Measurements from ENCODE around the gene HHATL.

The HHATL gene

DNA sequence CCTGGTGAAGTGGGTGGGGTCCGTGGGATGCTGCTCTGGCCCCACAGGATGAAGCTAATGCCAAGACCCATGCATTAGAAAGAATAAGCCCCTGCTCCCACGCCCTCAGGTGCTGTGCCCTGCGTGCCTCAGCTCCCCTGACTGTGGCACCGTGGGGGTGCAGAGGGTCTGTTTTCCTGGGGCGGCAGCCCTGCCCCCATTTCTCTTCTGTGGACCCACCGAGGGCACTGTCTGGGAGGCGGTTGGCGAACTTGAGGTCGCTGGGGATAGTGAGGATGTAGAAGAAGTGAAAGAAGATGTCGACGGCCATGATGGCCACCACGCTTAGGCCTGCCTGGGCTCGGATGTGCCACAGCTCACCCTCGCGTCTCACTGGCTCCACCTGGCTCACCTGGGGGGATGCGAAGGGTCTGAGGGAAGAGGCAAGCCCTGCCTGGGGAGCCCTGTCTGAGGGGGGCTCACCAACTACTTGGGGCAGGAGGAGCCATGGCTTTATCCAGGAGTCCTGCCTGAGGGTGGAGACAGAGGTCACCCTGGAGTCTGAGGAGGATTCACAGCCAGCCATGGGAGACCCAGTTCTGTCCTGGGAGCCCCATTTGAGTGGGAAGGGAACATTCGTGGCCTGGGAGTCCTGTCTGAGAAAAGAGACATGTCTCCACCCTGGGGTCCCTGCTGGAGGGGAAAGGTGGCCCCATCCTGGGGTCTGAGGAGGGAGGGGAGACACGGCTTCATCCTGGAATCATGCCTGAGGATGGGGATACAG lies 5.1 kb downstream of the HHATL start:
- DNase-seq, result no peak

GRCh38 chr3:42696356-42697288 lies 6.0 kb downstream of the HHATL start:
- no peak for DNase-seq

DNA sequence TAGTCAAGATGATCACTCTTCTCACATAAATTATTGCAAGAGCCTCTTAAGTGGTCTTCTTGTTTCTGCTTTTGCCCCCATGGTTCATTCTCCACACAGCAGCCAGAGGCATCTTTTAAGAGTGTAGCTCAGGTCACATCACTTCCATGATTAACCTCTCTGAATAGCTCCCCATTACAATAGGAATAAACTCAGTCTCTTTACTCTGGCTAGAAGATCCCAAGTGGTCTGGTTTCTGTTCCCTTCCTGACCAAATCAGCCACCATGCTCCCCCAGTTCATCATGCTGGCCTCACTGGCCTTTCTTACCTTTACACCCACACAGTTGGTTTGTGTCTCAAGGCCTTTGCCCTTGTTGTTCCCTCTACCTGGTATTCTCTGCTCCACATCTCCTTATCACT lies 8.2 kb downstream of the HHATL start:
- no peak for DNase-seq

- DNase-seq, result no peak
These were observed 9.1 kb downstream of the HHATL start for GRCh38 chr3:42693530-42693930.

DNA sequence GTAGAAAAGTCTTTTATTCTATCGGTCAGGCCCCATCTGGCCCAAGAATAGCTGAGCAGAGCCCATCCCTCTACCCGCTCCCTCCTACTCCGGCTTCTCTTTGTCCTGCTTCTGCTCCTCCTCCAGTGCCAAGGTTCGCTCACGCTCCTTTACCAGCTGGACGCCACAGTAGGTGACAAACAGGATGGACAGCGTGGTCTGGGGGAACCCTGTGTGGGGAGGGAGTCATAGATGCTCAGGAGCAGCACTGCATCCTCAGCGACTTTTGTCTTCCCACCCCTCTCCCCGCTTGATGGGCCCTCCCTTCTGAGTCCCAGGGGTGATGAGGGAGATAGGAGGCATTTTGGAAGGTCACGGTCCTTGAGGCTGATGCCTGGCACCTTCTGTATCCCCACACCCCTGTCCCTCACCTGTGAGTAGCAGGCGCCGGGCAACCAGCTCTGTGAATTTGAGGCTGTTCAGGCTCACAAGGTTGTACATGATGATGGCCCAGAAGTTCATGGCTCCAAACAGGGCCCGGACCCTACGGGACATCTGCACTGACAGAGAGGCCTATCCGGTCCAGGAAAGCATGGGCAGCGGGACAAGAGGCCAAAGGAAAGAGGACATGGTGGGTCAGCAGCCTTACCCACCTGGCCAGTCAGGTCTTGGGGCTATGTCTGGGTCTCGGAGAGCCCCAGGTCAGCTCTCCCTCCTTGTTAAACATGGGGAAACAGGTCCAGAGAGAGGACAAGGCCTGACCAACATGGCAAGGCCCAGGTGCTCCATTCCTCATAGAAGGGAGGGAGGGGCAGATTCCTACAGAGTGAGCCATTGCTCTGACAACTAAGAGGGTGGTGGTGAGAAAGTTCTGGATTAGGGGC lies 9.7 kb downstream of the HHATL start:
- DNase-seq, result no peak

- no peak for DNase-seq
These were observed 10.6 kb downstream of the HHATL start for GRCh38 chr3:42691816-42692666.

- DNase-seq, result no peak
These were observed 11.6 kb downstream of the HHATL start for GRCh38 chr3:42690766-42691680.

GRCh38 chr3:42690191-42690590 lies 12.4 kb downstream of the HHATL start:
- no peak for DNase-seq

DNA sequence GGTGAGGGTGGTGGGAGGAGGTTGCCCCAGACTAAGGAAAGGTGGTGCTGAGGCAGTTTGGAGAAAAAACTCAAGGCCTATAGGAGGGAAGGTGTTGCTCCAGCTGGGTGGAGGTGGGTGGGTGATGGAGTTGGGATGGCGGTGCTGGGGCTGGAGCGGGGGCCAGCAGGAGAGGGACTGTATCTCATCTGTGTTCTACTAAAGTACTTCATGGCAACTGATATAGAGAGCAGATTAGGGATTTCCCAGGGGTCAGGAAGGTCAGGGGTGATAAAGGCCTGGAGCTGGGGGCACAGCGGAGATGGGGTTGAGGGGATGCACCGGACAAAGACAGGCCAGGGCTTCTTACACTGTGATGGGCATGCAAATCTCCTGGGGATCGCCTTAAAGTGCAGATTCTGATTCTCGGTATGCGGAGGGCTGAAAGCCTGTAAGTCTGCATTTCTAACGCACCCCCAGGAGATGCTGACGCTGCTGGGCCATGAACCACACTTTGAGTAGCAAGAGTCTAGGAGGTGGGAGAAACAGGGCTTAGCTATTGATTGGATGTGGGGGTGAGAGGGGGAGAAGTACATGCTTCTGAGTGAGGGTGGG lies 13.1 kb downstream of the HHATL start:
- DNase-seq, result no peak

DNA sequence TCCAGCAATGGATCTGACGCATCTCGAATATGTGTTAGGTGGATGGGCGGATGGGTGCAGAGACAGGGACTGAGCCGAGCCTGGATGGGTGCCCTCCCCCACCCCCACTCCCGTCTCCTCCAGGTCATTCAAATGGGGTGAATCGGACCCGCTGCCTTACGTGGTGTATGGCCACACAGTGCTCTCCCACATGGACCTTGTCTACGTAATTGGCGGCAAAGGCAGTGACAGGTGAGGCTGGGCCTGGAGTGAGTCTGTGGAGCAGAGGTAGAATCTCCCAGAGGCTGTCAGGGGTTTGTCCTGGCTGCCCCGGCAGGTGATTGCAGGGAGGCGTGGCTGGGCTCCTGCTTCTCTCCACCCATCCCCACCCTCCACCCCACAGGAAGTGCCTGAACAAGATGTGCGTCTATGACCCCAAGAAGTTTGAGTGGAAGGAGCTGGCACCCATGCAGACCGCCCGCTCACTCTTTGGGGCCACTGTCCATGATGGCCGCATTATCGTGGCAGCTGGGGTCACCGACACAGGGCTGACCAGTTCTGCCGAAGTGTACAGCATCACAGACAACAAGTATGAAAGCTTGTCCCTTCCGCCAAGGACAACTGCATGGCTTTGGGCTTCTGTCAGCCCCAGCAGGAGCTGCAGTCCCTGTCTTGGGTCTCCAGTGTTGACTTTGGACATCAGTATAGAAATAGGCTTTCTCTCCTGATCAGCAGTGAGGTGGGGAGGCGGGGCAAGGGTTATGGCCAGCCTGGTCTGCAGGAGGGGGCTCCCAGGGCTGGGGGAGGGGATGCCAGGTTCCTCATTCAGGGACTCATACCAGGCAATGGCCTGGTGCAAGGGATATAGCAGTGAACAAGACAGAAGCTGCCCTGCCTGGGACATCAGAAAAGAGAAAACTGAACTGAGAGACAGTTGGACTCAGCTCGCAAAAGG lies 13.8 kb downstream of the HHATL start:
- DNase-seq, result no peak

- DNase-seq, result no peak
These were observed 14.6 kb downstream of the HHATL start for GRCh38 chr3:42688016-42688415.

- DNase-seq, result no peak
These were observed 15.6 kb downstream of the HHATL start for GRCh38 chr3:42686832-42687650.

DNA sequence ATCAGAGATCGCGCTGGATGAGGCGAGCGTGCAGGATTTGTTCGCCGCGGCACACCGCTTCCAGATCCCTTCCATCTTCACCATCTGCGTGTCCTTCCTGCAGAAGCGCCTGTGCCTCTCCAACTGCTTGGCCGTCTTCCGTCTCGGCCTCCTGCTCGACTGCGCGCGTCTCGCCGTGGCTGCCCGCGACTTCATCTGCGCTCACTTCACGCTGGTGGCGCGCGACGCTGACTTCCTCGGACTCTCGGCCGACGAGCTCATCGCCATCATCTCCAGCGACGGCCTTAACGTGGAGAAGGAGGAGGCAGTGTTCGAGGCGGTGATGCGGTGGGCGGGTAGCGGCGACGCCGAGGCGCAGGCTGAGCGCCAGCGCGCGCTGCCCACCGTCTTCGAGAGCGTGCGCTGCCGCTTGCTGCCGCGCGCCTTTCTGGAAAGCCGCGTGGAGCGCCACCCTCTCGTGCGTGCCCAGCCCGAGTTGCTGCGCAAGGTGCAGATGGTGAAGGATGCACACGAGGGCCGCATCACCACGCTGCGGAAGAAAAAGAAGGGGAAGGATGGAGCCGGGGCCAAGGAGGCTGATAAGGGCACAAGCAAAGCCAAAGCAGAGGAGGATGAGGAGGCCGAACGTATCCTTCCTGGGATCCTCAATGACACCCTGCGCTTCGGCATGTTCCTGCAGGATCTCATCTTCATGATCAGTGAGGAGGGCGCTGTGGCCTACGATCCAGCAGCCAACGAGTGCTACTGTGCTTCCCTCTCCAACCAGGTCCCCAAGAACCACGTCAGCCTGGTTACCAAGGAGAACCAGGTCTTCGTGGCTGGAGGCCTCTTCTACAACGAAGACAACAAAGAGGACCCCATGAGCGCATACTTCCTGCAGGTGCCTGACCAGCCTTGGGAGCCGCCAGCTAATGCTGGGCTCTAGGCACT lies 16.4 kb downstream of the HHATL start:
- no peak for DNase-seq

- no peak for DNase-seq
These were observed 17.2 kb downstream of the HHATL start, which contains the start of gene KLHL40 for GRCh38 chr3:42685363-42685881. KLHL40 (plus strand) TSS chr3:42685537; CDS start chr3:42685619, 82 bp downstream.

GRCh38 chr3:42684632-42685362 lies 17.8 kb downstream of the HHATL start:
- DNase-seq, result no peak
